Left lung (tissue), 10 donors: ENCODE results near the gene TCF12. TPM values are rescaled to one million over a fixed set of nuclear protein-coding genes. Genes with fewer than 3 reads are reported as not detected.

ENCODE experiments used
- ATAC-seq: fragments of 200-7000 bp; cut with Tn5 transposase; one replicate; pipeline ENCODE4 v1.9.1; 2020; ENCODE audit warnings: moderate library complexity
- DNase-seq, 4 donors: peaks; one replicate each; pipeline ENCODE4 v3.0.0-alpha.2; 2013 to 2020
- H3K27ac ChIP-seq, 2 donors: fragments of 200-600 bp; sonication (generic) in 1 of 2; one replicate each; pipeline versions ENCODE4 v1.5.0 to v1.8.0; 2020 to 2021
- H3K27me3 ChIP-seq, 2 donors: fragments of 200-600 bp; sonication (generic) in 1 of 2; one replicate each; pipeline versions ENCODE4 v1.5.0 to v1.8.0; 2020 to 2021
- H3K36me3 ChIP-seq, 2 donors: fragments of 200-600 bp; sonication (generic) in 1 of 2; one replicate each; pipeline versions ENCODE4 v1.5.0 to v1.8.0; 2020 to 2021
- H3K4me1 ChIP-seq, 2 donors: fragments of 200-600 bp; one replicate each; pipeline ENCODE4 v1.8.0; 2021
- H3K4me3 ChIP-seq, 2 donors: fragments of 200-600 bp; sonication (generic) in 1 of 2; one replicate each; pipeline versions ENCODE4 v1.5.0 to v1.8.0; 2020 to 2021; ENCODE audit warnings: mild to moderate bottlenecking in 1 of 2
- H3K9me3 ChIP-seq, 2 donors: fragments of 200-600 bp; sonication (generic) in 1 of 2; one replicate each; pipeline versions ENCODE4 v1.5.0 to v1.8.0; 2020 to 2021
- intact Hi-C, 2 donors: fragments of 100-400 bp; cut with DNase I; formaldehyde crosslinking; loops; one replicate each; pipeline versions ENCODE4 v1.11.2 to v1.14.2; 2022
- polyA plus RNA-seq, 6 donors: library from polyadenylated mRNA; unstranded; fragments of 120-200 nt; gene quantifications; one replicate each; pipeline ENCODE4 v1.2.1, GENCODE V29; 2013; ENCODE audit not compliant: insufficient read length in 6 of 6
- total RNA-seq, 2 donors: library from RNA; stranded (reverse); fragmentation: NEBNext Ultra II Directional; extraction: Animal tissue kit (Norgen Biotek cat#: 25700); gene quantifications; one replicate each; pipeline ENCODE4 v1.2.1, GENCODE V29; 2021
- TF ChIP-seq, protein P1 (sequence below), 2 donors: fragments of 200-600 bp; sonication (generic) in 1 of 2; IDR thresholded peaks; one replicate each; pipeline versions ENCODE4 v1.5.0 to v1.8.0; 2021; ENCODE audit warnings: antibody characterized with exemption in 2 of 2
- donor health status: DM: no; HTN: yes; CAD: no.
- donor health status: DM: no; HTN: no; CAD: no.

TCF12 gene
- total and polyA plus RNA-seq, 8 donors: 106 to 148 (median 130) TPM

DNA sequence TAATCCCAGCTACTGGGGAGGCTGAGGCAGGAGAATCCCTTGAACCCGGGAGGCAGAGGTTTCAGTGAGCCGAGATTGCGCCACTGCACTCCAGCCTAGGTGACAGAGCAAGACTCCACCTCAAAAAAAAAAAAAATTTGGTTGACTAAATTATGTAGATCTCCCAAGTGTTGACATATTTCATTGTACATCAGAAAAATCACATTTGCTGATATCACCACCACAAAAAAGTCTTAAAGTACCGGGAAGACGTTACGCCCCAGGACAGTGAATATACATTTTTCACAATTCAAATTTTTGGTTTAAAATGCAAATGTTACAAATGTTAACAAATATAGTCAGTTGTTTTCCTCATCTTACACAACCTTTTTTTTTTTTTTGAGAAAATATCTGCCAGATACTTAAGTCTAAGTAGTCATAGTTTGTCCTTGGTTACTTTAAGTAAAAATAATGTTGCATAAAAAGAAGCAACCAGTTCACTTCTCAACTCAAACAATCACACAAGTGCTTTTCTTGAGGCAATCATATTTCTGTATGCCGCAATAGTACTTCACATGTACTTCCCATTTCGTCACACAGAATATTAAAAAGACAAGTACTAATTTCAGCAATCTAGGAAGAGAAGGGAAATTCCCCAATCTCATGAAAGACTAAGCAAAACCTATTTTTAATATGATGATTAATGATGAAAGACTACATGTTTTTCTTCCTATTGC, 41.0 kb upstream of the TCF12 start:
- H3K9me3 ChIP-seq: no peaks in the 10 kb centered on the region
- DNase-seq: peak in 1 of 4 donors; percentile 10
- H3K27ac ChIP-seq: peak overlapping the region in 1 of 2 donors; percentile 39
- H3K4me3 ChIP-seq: no peak overlapping the region
- H3K4me1 ChIP-seq: peaks cover 0 to 13% of the 10 kb centered on the region in 2 donors
- TF ChIP-seq, protein P1, sequence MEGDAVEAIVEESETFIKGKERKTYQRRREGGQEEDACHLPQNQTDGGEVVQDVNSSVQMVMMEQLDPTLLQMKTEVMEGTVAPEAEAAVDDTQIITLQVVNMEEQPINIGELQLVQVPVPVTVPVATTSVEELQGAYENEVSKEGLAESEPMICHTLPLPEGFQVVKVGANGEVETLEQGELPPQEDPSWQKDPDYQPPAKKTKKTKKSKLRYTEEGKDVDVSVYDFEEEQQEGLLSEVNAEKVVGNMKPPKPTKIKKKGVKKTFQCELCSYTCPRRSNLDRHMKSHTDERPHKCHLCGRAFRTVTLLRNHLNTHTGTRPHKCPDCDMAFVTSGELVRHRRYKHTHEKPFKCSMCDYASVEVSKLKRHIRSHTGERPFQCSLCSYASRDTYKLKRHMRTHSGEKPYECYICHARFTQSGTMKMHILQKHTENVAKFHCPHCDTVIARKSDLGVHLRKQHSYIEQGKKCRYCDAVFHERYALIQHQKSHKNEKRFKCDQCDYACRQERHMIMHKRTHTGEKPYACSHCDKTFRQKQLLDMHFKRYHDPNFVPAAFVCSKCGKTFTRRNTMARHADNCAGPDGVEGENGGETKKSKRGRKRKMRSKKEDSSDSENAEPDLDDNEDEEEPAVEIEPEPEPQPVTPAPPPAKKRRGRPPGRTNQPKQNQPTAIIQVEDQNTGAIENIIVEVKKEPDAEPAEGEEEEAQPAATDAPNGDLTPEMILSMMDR (IDR thresholded peaks at IDR 0.05): no peak
- peak; percentile 34 for ATAC-seq
- H3K36me3 ChIP-seq: no peaks in the 10 kb centered on the region
- intact Hi-C loops: loop anchor here in 1 of 2 donors (10.0 kb wide), 1 partner anchor 383 kb away; no protein-coding TSS in a partner anchor
- no peaks in the 10 kb centered on the region for H3K27me3 ChIP-seq

DNA sequence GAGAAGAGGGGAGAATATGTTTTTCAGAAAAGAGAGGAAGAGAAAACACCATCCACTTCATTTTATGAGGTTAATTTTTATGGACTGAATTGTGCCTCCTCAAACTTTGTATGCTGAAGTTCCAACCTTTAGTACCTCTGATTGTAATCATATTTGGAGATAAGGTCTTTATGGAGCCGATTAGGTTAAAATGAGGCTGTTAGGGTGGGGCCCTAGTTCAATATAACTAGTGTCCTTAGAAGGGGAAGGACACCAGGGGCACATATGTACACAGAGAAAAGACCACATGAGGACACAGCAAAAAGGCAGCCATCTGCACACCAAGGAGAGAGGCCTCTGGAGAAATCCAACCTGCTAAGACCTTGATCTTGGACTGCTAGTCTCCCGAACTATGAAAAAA, 38.9 kb upstream of the TCF12 start:
- ATAC-seq: no peak
- peaks cover 0 to 13% of the 10 kb centered on the region in 2 donors for H3K4me1 ChIP-seq
- no peak for DNase-seq
- intact Hi-C loops: loop anchor here in 1 of 2 donors (10.0 kb wide), 1 partner anchor 385 kb away; no protein-coding TSS in a partner anchor
- H3K4me3 ChIP-seq: no peak overlapping the region
- H3K36me3 ChIP-seq: no peaks in the 10 kb centered on the region
- no peak overlapping the region for H3K27ac ChIP-seq
- TF ChIP-seq, protein P1 (IDR thresholded peaks at IDR 0.05): no peak
- no peaks in the 10 kb centered on the region for H3K9me3 ChIP-seq
- no peaks in the 10 kb centered on the region for H3K27me3 ChIP-seq

DNA sequence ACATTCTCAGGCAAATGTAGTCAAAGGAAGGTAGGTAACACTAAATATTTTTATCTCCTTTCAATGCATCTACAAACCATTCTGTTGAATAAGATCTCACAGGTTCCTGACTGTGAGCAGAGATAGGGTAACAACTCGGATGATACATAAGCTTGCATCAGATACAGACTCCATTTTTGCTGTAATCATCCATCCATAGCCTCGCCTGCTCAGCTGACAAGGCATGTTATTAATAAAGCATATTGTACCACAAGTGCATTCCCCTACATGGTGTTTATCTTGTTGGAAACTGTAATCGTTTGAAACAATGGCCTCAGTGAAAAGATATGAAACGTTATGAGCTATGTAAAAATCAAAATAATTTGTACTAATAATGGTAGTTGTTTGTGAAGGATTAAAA, 35.4 kb upstream of the TCF12 start:
- Histone ChIP-seq H3K36me3 (no peaks in the 10 kb centered on the region), H3K27ac (no peak overlapping the region), H3K4me3 (no peak overlapping the region), H3K4me1 (peaks cover 4 to 15% of the 10 kb centered on the region in 2 donors), H3K9me3 (no peaks in the 10 kb centered on the region), H3K27me3 (no peaks in the 10 kb centered on the region)
- ATAC-seq: no peak
- intact Hi-C loops: no loop called here
- no peak for DNase-seq
- TF ChIP-seq, protein P1 (IDR thresholded peaks at IDR 0.05): no peak

DNA sequence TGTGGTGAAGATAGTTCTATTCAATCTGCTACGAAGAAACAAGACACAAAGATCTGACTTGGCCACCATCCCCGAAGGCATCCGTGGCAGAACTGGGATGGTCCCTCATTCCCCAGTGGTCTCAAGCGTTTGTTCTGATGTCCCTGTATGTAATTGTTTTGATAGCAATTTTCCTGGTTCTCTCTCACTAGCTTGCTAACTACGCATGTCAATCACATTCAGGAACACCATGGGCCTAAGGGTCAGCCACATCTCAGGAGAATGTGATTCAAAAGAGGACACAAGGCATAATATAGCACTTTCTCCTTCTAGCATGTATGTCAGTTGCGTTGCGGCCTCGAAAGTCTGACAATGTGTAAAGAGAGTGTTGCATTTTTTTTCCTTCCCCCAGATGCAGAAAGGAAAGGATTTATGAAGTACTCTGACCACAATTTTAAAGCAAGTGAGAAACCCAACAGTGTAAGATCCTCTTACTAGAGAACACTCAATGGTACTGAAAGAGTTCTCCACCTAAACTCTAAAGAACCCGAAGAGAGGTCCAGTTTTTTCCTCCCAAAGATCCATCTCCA, 32.0 kb upstream of the TCF12 start:
- Histone ChIP-seq H3K36me3 (no peaks in the 10 kb centered on the region), H3K4me3 (peak overlapping the region; percentile 60 to 62), H3K27me3 (no peaks in the 10 kb centered on the region), H3K27ac (peak overlapping the region; percentile 95 to 97), H3K4me1 (peaks cover 4 to 20% of the 10 kb centered on the region in 2 donors), H3K9me3 (no peaks in the 10 kb centered on the region)
- ATAC-seq (no peak), DNase-seq (peak in 2 of 4 donors; percentile 7 to 24)
- TF ChIP-seq, protein P1 (IDR thresholded peaks at IDR 0.05): no peak
- intact Hi-C loops: no loop called here
